Smooth muscle cell of the coronary artery (primary cell): Measurements from ENCODE around the gene ZNF691. TPM values are rescaled to one million over a fixed set of nuclear protein-coding genes. Genes with fewer than 3 reads are reported as not detected.

Experiments
- total RNA-seq: library from RNA; depleted of rRNA; stranded (reverse); fragments of >200 nt; gene quantifications from 2 replicates; pipeline ENCODE4 v1.2.3, GENCODE V29; 2014; ENCODE audit warnings: low replicate concordance

ZNF691 gene, protein sequence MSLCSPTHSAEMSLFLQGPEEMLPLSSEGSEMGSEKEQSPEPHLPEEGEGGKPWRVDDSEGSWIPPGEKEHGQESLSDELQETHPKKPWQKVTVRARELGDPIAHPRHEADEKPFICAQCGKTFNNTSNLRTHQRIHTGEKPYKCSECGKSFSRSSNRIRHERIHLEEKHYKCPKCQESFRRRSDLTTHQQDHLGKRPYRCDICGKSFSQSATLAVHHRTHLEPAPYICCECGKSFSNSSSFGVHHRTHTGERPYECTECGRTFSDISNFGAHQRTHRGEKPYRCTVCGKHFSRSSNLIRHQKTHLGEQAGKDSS
- total RNA-seq: 8.8 and 11.6 TPM in 2 replicates

DNA sequence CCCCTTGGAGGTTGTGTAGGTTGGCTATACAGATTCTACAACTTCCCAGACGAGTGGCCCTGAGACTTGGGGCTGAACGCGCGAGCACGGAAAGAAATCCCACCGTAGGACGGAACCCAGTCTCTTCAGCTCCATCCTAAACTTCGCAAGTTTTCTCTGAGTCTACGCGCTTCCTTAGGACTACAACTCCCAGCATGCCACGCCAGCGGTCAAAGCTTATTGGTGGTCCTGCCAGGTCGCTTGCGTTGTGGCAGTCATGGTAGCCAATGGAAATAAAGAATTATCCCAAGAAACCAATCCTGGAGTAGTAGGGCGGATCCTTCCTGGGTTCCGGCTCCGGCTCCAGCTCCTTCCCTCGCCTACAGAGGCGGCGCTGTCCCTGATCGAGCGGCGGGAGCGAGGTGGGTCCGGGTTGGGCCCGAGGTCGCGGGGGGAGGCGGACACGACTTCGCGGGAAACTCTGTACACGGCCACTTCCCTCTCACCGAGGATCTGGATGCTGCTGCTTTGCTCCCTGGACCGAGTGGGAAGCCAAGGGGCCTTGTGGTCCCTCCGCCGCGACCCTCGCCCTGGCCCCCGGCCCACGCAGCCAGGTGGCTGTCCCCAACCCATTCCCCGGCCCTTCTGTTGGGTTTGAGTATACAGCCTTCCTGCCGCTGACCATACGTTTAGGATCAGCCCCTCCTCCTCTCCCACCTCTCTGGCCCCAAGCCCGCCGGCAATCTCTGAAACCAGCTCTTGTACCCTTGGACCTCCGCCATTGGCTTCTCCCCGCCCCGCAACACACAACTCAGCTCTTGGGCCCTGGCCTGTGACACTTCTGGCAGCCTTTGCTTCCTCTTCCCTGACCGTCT is at the start of gene ZNF691:
ZNF691 (plus strand) TSS at position 357 of the 854 bp plus-strand sequence. CDS start 3,046 bp downstream, outside the sequence.

DNA sequence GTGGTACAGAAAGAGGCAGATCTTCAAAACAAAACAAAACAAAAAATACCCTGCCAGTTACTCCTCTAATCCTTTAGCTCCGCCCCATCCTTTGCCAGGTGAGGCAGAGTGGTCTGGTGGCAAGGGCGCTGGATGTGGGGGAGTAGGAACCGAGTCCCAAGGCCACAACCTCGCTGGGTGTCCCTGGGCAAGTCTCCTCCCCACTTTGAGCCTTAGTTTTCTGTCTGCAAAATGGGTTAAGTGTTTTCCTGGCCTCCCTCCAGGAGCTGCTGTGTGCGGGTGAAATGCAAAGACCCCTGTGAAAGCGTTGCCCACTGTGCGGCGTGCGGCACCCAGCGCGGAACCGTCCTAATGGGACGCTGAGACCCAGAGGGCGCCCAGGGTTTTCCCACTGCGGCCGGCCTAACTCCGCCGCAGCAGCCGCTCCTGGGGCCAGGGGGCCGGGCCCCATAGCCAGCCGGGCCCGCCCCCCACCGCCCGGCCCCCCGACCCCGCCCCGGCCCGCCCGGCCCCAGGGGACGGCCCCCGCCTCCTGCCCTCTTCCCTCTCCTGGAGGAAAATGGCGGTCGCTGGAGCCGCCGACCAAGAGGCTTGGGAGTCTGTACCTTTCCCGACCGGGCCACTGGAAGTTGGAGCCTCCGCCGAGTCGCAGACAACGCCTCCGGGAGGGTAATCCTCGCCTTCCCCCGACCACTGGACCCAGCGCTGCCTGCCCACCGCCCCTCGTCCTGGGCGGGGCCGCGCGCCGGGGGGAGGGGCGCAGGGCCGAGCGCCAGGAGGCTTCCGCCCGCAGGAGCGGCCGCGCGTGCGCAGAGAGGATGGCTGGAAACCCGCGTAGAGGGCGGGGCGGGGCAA is 29.6 kb upstream of the ZNF691 start, which contains the start of the genes ERMAP and SVBP:
ERMAP (plus strand) TSS at position 538 of the 855 bp plus-strand sequence. CDS start 13,327 bp downstream, outside the sequence.
SVBP (minus strand) TSS at position 813 of the 855 bp plus-strand sequence. CDS start 853 bp downstream, outside the sequence.

Other genes with a start within 250 kb of the ZNF691 start
- gene PPIH, start 188.2 kb upstream of the ZNF691 start, total RNA-seq: 20.9 and 28.3 TPM in 2 replicates
- 851 and 971 TPM in 2 replicates for gene YBX1, start 164.2 kb upstream of the ZNF691 start, total RNA-seq
- gene CLDN19, start 106.4 kb upstream of the ZNF691 start, total RNA-seq: not detected in 2 replicates
- gene P3H1, start 79.6 kb upstream of the ZNF691 start, total RNA-seq: 77.6 and 205 TPM in 2 replicates
- gene C1orf50, start 79.4 kb upstream of the ZNF691 start, total RNA-seq: 0.82 and 3.2 TPM in 2 replicates
- 0.12 TPM in 1 of 2 replicates, not detected in the other for gene TMEM269, start 61.6 kb upstream of the ZNF691 start, total RNA-seq
- gene ERMAP, start 29.5 kb upstream of the ZNF691 start, total RNA-seq: 8.3 and 10.4 TPM in 2 replicates
- 5.0 and 18.3 TPM in 2 replicates for gene SVBP, start 29.2 kb upstream of the ZNF691 start, total RNA-seq
- gene SLC2A1, start 112.3 kb downstream of the ZNF691 start, total RNA-seq: 43.1 and 92.6 TPM in 2 replicates